GF-D8 (cell line): ENCODE measurements around the gene GRIN1.
"Not testable (repeated sequence)": the region's sequence is repeated elsewhere in the genome, so short reads cannot be mapped to it uniquely, and the experiment has no call there.

Experiments used
- DNase-seq: peaks from one replicate; lab custom pipeline; 2025; lab: John Stamatoyannopoulos, UW

Gene GRIN1

DNA sequence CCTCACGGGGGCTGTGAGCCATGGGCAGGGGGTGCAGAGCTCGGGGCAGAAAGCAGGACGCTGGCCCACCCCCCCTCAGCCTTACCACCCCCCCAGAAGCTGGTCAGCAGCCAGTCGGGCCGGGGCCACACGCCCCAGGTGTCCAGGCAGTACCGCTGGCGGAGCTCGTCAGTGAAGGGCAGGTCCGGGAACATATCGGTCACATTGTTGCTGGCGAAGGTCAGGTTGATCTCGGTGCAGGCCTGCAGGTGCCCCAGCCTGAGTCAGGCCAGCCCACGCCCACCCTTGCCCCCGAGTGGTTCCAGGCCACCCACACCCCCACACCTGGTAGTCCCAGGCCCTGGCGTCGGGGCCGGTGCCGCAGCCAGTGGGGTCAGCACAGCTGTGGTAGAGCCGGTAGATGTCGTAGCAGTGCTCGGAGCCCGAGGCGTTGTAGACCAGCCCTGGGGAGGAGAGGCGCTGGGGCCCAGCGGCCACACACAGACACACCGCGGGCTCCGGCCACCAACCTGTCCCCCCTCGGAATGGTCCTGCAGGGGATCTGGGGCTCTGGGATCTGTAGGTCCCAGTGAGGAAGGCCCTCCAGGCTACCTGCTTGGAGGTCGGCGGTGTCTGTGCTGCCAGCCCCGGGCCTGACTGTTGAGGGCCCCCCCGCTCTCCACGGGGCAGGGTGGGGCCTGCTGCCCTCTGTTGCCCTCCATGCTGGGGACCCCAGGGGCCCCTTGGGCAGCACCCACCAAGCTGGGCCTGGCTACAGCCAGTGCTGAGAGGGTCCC is 27.0 kb upstream of the GRIN1 start:
- DNase-seq, result no peak

- DNase-seq, result no peak
These were observed 26.2 kb upstream of the GRIN1 start for GRCh38 chr9:137112564-137113384.

- no peak for DNase-seq
These were observed 25.4 kb upstream of the GRIN1 start for GRCh38 chr9:137113385-137114159.

GRCh38 chr9:137114220-137114612 is 24.7 kb upstream of the GRIN1 start:
- no peak for DNase-seq

- no peak for DNase-seq
These were observed 24.2 kb upstream of the GRIN1 start, which contains the start of gene DPP7 for GRCh38 chr9:137114613-137115393. Gene DPP7 (minus strand): TSS chr9:137114733. CDS start chr9:137114713, 20 bp downstream.

GRCh38 chr9:137115394-137116026 is 23.4 kb upstream of the GRIN1 start:
- DNase-seq, result no peak

- DNase-seq, result no peak
These were observed 22.9 kb upstream of the GRIN1 start for GRCh38 chr9:137116027-137116507.

GRCh38 chr9:137116728-137117127 is 22.2 kb upstream of the GRIN1 start:
- no peak for DNase-seq

DNA sequence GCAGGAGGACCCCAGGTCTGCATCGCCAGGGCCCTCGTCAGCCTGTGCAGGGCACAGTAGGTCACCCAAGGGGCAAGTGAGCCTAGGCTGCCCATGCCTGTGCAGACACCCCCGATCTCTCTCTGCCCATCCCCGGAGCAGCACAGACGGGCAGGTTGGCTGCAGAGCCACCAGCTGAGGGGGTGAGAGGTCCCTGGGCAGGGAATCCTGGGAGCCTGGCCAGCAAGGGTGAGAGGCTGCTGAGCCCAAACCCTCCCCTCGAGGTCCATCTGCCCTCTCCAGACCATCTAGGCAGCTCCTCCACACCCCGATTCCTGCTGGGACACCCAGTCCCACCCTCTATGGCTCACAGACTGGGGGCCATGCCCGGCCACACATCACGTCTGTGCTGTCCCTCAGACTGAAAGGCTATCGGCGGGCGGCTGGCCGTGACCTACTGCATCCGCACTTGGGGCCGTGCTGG is 21.7 kb upstream of the GRIN1 start:
- DNase-seq, result no peak

DNA sequence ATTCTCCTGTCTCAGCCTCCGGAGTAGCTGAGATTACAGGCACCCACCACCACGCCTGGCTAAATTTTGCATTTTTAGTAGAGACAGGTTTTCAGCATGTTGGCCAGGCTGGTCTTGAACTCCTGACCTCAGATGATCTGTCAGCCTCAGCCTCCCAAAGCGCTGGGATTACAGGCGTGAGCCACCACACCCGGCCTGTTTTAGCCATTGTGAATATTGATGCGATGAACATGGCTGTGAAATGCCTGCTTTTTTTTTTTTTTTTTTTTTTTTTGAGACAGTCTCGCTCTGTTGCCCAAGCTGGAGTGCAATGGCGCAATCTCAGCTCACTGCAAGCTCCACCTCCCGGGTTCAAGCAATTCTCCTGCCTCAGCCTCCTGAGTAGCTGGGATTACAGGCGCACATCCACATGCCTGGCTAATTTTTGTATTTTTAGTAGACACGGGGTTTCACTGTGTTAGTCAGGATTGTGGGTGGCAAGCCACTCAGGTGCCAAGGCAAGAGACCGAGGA is 20.8 kb upstream of the GRIN1 start:
- DNase-seq, result not testable (repeated sequence)

DNA sequence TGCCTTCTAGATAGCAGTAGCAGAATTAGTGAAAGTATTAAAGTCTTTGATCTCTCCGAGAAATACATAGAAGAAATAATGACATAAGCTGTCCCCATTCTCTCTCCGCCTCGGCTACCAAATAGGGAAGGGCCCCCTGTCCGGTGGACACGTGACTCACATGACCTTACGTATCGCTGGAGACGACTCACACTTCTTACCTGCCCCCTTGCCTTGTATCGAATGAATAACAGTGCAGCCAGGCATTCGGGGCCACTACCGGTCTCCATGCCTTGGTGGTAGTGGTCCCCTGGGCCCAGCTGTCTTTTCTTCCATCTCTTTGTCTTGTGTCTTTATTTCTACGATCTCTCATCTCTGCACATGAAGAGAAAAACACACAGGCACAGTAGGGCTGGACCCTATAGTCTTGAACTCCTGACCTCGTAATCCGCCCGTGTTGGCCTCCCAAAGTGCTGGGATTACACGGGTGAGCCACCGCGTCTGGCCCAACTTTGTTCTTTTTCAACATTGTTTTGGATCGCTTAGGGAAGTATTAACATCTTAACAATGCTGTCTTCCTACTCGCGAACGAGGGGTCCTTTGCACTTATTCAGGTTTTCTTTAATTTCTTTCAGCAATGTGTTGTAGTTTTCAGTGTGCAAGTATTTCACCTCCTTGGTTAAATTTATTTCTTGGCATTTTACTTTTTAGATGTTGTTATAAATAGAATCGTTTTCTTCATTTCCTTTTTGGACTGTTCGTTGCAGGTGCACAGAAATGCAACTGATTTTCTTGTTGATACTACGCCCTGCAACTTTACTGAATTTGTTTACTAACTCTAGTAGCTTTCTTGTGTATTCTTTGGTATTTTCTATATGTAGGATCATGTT is 16.8 kb upstream of the GRIN1 start:
- not testable (repeated sequence) for DNase-seq

- DNase-seq, result not testable (repeated sequence)
These were observed 16.0 kb upstream of the GRIN1 start for GRCh38 chr9:137122796-137123467.

DNA sequence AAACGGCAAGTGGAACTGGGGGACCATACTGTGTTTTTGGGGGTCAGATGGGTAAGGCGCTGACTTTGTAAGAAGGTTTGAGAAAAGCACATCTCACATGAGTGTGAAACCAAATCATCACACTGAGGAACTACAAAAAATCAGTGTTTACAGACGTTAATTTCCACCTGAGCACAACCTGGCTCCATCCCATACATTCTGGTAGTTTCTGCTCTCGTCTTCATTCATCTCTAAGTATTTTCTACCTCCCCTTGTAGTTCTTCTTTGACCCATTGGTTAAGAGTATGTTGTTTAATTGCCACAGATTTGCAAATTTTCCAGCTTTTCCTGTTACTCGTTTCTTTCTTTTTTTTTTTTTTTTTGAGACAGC is 15.5 kb upstream of the GRIN1 start:
- no peak for DNase-seq

- not testable (repeated sequence) for DNase-seq
These were observed 14.9 kb upstream of the GRIN1 start for GRCh38 chr9:137123952-137124462.

DNA sequence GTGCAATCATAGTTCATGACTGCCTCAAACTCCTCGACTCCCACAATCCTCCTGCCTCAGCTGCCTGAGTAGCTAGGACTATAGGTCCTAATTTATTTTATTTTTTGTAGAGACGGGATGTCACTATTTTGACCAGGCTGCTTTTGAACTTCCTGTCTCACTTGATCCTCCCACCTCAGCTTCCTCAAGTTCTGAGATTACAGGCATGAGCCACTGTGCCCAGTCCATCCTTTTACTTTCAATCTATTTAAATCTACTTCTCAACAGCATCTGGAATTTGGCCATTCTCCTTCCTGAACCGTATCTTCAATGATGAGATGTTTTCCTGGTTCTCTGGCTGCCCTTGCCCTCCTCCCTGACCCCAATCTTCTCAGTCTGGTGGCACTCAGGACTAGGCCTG is 12.2 kb upstream of the GRIN1 start:
- no peak for DNase-seq

DNA sequence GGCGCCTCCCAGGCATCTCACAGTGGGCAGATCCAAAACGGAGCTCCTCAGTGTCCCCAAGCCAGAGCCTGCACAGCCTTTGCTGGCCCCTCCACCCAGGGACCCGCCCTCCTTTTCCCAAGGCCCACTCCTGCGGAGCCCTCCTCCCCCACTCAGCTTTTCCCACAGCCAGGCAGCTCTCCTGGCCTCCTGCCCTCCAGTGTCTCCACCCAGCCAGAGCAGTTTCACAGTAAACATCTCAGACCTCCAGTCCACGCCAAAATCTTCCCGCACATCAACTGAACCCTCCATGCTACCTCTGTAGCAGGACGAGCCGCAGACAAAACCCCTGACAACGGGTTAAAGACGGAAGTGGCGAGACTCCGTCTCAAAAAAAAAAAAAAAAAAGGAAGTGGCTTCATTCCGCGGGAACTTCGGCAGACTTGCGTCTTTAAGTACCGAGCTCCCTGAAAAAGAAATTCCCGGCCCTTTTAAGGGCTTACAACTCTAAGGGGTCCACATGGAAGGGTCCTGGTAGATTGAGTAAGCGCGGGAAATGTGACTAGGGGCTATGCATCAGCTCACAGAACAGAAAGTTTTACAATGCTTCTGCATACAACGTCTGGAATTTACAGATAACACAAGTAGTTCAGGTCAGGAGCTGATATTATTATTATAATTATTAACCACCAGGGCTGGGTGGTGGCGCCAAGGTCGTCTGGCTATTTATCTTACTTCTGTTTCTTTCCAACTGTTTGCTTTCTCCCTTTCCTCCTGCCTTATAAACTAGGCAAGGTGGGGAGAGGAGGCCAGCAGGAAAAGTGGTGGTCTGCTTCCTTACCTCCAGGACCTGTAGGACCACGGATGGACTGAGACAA is 11.4 kb upstream of the GRIN1 start:
- DNase-seq, result peak; percentile 66

DNA sequence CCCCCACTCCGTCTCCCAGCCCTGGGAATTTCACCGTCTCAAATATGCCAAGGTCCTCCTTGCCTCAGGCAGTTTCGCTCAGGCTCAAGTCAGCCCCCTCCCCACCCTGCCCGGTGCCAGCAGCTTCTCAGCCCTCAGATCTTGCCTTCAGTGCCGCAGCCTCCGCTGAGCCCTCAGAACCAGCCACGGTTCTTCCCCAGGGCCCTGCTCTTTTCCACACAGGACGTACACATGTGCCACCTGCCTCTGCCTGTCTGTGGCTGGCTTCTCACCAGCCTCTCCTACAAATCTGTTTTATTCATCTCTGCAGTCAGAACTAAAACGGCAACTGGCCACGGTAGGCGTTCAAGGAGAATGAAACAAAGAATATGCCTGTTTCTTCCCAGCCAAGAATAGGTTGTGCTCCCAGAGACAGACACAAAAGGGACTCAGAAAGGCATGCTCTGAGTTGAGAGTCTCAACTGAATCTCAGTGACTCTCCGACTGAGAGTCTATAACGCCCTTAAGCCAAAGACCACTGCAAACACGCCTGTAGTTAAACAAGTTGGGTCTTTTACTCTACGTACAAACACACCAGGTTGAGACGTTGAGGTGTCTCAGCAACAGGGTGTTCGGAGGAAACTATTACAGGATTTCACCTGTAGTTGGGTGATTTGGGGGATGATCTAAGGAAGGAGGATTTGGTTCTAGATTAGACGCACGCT is 10.6 kb upstream of the GRIN1 start:
- DNase-seq, result no peak
